ENCODE data around the gene MS4A15.

The MS4A15 gene

DNA sequence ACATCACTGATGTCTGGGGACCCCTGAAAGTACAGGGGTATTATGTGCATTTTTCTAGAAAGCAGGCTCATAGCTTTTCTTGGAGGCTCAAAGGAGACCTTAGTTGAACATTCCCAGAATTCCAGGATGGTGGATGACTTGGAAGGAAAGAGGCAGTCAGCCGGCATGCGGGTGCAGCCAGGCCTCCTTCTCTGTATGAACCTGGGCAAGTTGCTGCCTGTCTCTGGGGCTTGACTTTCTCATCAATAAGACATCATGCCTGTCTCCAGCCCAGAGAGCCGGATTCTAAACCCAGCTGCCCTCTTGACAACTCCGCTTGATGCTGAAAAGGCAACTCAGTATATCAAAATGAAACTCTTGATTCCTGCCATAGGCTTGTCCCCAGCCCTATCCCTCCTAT, 12.6 kb downstream of the MS4A15 start:
- no peak for TF ChIP-seq CTCF (IDR thresholded peaks at IDR 0.05; ENCODE audit: insufficient read depth, missing control alignments)
- FAIRE-seq (no peak), DNase-seq (ENCODE audit: insufficient read length, low spot score) (no peak)

GRCh38 chr11:60769811-60770210, 13.1 kb downstream of the MS4A15 start:
- DNase-seq (ENCODE audit: insufficient read length, low spot score) (no peak), FAIRE-seq (no peak)
- no peak for TF ChIP-seq CTCF (IDR thresholded peaks at IDR 0.05; ENCODE audit: insufficient read depth, missing control alignments)

DNA sequence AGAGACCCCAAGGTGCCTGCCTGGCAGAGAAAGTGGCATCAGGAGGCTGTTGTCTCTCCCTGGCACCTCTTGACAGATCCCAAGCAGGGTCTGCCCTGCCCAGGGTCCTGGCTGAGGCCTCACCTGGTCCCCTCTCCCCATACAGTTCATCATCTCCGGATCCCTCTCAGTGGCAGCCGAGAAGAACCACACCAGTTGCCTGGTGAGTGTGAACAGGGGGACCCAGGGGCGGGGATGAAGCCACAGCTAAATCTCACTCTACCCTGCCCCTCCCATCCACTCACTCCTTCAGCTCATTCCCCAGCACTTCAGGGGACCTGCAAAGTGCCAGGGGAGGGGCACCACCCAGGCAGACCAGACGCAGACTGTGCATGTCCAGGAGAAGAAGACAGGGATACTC, 14.5 kb downstream of the MS4A15 start:
- no peak for FAIRE-seq
- TF ChIP-seq CTCF (IDR thresholded peaks at IDR 0.05; ENCODE audit: insufficient read depth, missing control alignments) = no peak
- DNase-seq (ENCODE audit: insufficient read length, low spot score) = no peak

GRCh38 chr11:60771879-60772525, 15.3 kb downstream of the MS4A15 start:
- no peak for TF ChIP-seq CTCF (IDR thresholded peaks at IDR 0.05; ENCODE audit: insufficient read depth, missing control alignments)

GRCh38 chr11:60772666-60773065, 16.0 kb downstream of the MS4A15 start:
- DNase-seq (ENCODE audit: insufficient read length, low spot score) (no peak), FAIRE-seq (no peak)
- no peak for TF ChIP-seq CTCF (IDR thresholded peaks at IDR 0.05; ENCODE audit: insufficient read depth, missing control alignments)

More at GRCh38 chr11:60771879-60772525, 15.3 kb downstream of the MS4A15 start:
- FAIRE-seq (no peak), DNase-seq (ENCODE audit: insufficient read length, low spot score) (no peak)

DNA sequence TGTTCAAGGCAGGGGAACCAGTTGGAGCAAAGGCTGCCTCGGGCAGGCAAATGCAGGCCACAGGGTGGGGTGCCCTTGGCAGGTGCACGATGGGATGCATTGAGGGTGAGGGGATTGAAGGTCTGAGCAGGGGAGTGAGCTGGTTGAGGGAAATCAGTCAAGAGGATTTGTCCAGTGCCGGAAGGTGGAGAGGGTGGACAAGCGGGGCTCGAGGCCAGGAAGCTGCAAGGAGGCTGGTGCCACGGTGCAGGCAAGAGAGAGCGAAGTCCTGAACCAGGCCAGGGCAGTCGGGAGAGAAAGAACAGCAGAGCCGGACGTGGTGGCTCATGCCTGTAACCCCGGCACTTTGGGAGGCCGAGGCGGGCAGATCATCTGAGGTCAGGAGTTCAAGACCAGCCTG, 18.1 kb downstream of the MS4A15 start:
- no peak for TF ChIP-seq CTCF (IDR thresholded peaks at IDR 0.05; ENCODE audit: insufficient read depth, missing control alignments)
- no peak for DNase-seq (ENCODE audit: insufficient read length, low spot score)
- no peak for FAIRE-seq

DNA sequence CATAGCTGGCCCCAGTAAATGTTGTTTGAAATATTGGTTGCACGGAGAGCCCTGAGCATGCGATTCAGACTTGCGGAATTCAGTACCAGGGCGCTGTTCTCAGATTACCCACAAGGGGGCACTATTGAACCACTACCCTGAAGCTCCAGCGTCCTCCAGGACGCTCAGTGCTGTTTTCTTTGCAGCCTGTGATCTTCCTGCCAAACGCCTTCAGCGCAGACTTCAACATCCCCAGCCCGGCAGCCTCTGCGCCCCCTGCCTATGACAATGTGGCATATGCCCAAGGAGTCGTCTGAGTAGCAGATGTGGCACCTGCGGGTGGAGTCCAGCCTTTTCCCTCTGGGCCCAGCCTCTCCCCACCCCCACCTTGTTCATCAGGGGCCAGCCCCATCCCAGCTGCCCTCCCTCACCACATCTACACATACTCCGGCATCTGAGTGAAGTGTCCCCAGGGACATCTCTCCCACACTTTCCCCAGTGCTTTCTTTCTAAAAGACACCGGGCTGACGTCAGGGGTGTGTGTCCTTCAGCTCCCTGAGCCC, 18.8 kb downstream of the MS4A15 start:
- FAIRE-seq (no peak), DNase-seq (ENCODE audit: insufficient read length, low spot score) (peak; percentile 85)
- TF ChIP-seq CTCF (IDR thresholded peaks at IDR 0.05; ENCODE audit: insufficient read depth, missing control alignments) = peak; percentile 79
